SK-N-MC (cell line): ENCODE data around the gene ANGEL1.

ENCODE experiments used
- EZH2 ChIP-seq: fragments of 200-600 bp; sonication (generic); IDR thresholded peaks from one replicate; pipeline ENCODE4 v1.6.1; 2017; ENCODE audit warnings: antibody characterized with exemption
- FOXP2 ChIP-seq: optimal IDR thresholded peaks from 2 replicates; pipeline ENCODE3; 2011; ENCODE audit warnings: mild to moderate bottlenecking, moderate library complexity; ENCODE audit not compliant: insufficient read depth; ENCODE audit errors: extremely low read length, control extremely low read depth
- POLR2AphosphoS5 ChIP-seq: IDR thresholded peaks from 2 replicates; pipeline ENCODE4 v1.6.1; 2012; ENCODE audit warnings: mild to moderate bottlenecking, low read depth, low read length, borderline replicate concordance

- TF ChIP-seq POLR2AphosphoS5 (no peak), EZH2 (no peak), FOXP2 (no peak)
Observed at GRCh38 chr14:76827696-76828296, 15.1 kb upstream of the ANGEL1 start.
